IPS DF 19.7 (cell line): Measurements from ENCODE around the gene CPS1.

Experiments used
- DNase-seq: peaks from one replicate; pipeline ENCODE4 v3.0.0-alpha.2; 2013; ENCODE audit warnings: low read depth, low spot score

CPS1 gene

DNA sequence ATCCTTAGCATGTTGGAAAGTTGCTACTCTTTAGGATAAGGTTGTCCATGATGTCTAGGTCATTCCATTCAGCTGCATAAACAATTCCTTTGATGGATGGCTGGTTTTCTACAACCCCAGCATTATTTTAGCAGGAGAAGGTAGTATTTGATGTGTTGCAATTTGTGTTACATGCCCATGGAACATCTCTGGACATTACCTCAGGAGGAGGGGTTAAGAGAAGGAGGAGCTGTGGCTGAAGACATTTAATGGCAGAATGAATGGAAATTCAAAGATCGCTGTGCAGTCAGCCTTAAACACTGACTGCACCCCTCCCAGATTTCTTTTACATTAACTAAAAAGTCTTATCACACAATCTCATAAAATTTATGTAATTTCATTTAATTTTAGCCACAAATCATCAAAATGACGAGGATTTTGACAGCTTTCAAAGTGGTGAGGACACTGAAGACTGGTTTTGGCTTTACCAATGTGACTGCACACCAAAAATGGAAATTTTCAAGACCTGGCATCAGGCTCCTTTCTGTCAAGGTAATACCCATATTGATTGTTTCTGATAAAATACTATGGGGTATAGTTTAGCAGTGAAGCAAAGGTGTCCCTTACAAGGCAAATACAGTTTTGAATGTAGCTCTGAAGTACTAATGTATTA, at the start of gene CPS1:
TSS of gene CPS1 (plus strand) at position 271 of the 652 bp plus-strand sequence. CDS start at position 406, 135 bp downstream.
- DNase-seq = no peak

DNA sequence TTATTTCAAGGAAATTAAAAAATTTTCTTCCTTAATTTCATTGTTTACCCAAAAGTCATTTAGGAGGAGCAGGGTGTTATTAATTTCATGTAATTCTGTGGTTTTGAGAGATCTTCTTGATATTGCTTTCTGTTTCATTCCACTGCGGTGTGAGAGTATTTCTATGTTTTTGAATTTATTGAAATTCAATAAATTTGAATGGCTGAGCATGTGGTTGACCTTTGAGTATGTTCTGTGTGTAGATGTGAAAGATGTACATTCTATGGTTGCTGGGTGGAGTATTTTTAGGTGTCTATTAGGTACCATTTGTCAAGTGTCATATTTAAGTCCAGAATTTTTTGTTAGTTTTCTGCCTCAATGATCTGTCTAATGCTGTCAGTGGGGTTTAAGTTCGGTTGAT, 40.5 kb upstream of the CPS1 start:
- no peak for DNase-seq

- DNase-seq = no peak
Measured at GRCh38 chr2:210517264-210517663, 39.1 kb upstream of the CPS1 start.

GRCh38 chr2:210519594-210519993, 36.8 kb upstream of the CPS1 start:
- DNase-seq = no peak

GRCh38 chr2:210522399-210522798, 34.0 kb upstream of the CPS1 start:
- DNase-seq = no peak

DNA sequence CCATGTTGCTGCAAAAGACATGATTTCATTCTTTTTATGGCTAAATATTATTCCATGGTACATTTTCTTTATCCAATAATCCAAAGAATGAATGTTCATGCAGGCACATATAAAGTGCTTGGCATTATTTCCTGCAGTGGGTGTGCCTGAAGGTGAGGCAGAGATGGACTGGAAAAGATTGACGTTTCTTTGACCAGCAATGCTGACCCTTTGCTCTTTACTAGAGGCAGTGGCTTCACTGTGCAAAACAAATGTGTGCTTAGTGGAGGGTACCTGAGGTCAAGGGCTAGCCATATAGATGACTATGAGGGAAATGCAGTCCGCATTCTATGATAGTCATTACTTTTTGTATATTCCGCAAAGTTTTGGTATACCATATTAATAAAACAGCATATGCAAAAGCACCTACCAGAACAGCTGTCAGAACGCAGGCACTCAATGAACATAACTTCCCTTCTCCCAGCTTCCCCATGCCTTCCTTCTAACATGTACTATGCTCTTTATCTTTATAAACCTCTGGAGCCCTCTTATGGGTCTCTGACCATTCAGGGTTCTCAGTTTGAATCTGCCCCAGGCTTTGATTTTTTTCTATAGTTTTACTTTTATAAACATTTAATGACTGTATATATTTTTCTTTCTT, 32.6 kb upstream of the CPS1 start:
- DNase-seq = no peak

- no peak for DNase-seq
Measured at GRCh38 chr2:210524533-210524932, 31.9 kb upstream of the CPS1 start.

GRCh38 chr2:210527286-210527685, 29.1 kb upstream of the CPS1 start:
- DNase-seq = no peak

GRCh38 chr2:210528716-210529115, 27.7 kb upstream of the CPS1 start:
- no peak for DNase-seq

- no peak for DNase-seq
Measured at GRCh38 chr2:210531050-210531449, 25.3 kb upstream of the CPS1 start.

GRCh38 chr2:210531482-210531881, 24.9 kb upstream of the CPS1 start:
- no peak for DNase-seq

- no peak for DNase-seq
Measured at GRCh38 chr2:210533389-210533788, 23.0 kb upstream of the CPS1 start.

DNA sequence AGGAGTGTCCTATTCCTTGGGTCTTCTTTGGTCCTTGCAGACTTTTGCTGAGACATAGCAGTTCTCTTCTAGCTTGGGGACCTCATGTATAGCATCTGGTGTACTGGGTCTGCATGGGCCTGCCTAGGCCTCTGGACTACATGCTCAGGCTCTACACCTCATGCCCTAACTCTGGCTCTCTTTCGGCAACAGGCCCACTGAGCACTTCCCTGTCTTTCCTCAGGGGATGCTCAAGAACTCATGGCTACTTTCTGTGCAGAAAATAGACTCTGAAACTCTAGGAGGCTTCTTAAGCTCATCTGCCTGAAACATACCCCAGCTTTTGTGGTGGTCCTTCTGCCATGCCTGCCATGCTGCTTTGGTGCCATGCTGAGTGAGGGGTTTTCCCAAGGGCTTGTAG, 21.5 kb upstream of the CPS1 start:
- no peak for DNase-seq

- DNase-seq = no peak
Measured at GRCh38 chr2:210536973-210537650, 19.3 kb upstream of the CPS1 start.

DNA sequence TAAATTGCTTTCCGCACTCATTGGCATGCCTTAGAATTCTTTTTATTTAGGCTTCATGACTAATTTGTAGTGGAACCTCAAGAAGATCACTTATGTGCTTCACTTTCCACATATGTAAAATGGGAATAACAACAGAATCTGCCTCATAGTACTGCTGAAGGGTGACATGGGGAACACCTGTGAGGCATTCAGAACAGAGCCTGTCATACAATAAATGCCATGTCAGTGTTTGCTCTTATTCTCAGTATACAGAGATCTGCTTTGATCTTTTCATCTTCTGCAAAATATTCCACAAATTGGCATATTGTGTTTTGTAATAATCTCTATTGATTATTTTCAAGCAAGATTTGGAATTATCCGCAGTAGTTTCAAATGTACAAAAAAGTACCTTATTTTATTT, 17.4 kb upstream of the CPS1 start:
- DNase-seq = no peak

GRCh38 chr2:210539578-210540416, 16.6 kb upstream of the CPS1 start:
- no peak for DNase-seq

DNA sequence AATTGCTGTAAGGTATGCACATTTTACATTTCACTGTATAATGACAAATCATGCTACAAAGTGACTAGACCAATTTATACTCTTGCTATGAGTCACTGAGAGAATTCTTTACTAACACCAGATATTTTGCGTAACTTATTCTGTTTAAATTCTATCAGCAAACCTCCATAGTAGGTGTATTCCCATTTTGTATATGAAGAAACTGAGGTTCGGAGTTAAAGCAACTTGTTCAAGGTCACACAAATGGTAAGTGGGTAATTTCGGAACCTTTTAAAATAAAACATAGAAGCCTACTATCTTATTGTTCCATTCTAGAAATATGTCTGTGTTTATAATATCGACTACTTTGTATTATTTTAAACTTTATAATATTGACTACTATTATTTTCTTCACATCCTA, 15.9 kb upstream of the CPS1 start:
- DNase-seq = no peak

GRCh38 chr2:210540900-210541289, 15.5 kb upstream of the CPS1 start:
- no peak for DNase-seq

DNA sequence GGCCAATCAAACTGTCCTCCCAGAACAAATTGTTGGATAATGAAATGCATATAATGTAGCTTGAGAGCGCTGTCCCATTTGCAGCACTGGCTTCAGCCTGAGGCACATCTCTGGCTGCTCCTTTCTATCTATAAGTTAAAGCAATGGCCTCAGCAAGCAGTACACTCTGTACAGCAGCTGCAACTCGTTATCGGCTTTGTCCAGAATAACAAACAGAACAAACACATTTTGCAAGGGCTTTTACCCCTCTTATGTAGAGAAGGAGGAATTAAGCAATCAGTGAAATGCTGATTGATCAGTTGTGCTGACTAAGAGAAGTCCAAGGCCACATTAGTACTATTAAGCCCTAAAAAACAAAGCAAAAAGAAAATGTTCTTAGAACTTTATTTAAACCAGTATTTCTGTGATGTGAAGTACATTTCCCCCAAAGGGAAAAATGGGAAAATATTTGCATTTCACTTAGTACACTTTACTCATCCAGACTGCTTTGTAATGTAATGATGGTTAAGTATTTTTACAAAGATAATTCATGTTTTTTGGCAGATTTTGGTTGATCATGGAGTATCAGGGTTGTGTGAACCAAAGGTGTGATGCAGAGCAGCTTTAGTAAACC, 15.0 kb upstream of the CPS1 start:
- DNase-seq = no peak

GRCh38 chr2:210544007-210544590, 12.3 kb upstream of the CPS1 start:
- DNase-seq = no peak

DNA sequence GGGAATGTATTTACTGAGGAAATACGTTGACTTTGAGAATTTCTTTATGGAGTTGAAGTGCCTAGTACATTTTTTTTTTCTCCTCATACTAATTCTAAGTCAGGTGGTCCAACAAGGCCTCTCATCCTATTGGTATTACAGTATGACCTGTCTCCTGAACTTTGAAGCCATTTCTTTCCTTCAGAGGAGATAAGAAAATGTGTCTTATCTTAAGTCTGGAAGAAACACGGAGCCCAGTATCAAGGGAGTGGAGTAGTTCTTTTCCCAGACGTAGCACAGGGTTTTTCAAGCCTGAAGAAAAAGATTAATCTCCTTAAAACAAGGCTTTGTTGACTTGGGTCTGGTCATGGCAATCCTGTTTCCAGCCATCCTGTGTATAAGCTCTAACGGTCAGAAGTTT, 11.6 kb upstream of the CPS1 start:
- no peak for DNase-seq
